ENCODE results near the gene RAVER2.

DNA sequence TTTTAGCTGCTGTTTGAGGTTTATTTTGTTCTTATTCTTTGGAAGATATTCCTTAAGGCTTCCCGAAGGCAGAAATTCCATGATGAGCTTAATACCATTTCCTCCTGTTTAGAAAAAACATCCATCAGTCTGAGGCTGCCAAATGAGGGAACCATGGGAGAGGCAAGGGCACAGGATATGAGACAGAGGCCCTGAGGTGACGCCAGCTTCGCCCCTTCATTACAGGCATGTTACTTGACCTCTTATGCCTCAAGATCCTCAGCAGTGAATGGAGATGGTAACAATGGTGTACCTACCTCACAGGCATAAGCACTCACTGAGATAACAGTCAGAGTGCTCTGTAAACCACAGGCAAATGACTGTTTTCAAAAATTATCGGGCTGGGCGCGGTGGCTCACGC is 93.6 kb downstream of the RAVER2 start:
- TF ChIP-seq, protein P1, sequence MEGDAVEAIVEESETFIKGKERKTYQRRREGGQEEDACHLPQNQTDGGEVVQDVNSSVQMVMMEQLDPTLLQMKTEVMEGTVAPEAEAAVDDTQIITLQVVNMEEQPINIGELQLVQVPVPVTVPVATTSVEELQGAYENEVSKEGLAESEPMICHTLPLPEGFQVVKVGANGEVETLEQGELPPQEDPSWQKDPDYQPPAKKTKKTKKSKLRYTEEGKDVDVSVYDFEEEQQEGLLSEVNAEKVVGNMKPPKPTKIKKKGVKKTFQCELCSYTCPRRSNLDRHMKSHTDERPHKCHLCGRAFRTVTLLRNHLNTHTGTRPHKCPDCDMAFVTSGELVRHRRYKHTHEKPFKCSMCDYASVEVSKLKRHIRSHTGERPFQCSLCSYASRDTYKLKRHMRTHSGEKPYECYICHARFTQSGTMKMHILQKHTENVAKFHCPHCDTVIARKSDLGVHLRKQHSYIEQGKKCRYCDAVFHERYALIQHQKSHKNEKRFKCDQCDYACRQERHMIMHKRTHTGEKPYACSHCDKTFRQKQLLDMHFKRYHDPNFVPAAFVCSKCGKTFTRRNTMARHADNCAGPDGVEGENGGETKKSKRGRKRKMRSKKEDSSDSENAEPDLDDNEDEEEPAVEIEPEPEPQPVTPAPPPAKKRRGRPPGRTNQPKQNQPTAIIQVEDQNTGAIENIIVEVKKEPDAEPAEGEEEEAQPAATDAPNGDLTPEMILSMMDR (IDR thresholded peaks at IDR 0.05), result no peak
- no peak for TF ChIP-seq POLR2A (IDR thresholded peaks at IDR 0.05)
- no peak for TF ChIP-seq POLR2AphosphoS5 (IDR thresholded peaks at IDR 0.05)
- no peak for TF ChIP-seq EP300 (IDR thresholded peaks at IDR 0.05)

Measured in gastroesophageal sphincter (tissue), 3 donors.